Measurements from ENCODE around the gene RALB. TPM values are rescaled to one million over a fixed set of nuclear protein-coding genes. Genes with fewer than 3 reads are reported as not detected.

Gene RALB
- total RNA-seq, 4 donors from 2014 or later: 41.5 to 59.1 (median 54.4) TPM

DNA sequence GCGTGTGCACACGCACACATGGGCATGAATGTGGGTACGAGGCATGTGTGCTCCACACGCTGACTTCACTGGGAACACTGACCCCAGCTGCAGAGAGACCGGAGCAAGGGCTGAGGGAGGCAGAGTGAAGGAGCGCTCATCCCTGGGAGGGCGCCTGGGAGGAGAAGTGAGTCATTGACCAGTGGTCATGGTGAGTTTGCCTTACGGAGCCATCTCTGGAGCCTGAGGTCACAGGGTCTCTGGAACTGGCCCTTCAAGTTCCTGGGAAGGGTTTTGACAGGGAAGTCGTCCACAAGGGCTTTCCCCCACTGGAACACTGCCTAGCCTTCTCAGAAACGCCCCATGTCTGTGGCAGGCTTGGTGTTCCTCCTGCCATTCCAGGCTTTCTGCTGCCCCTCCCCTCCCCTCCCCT is 15.2 kb upstream of the RALB start:
- intact Hi-C loops (cut with DNase I): no loop called here
- H3K4me1 ChIP-seq: peaks cover 22 to 29% (median 25%) of the 10 kb centered on the region in 4 donors
- 81% methylated on average over 10 of the region's 10 CpGs for WGBS
- DNase-seq (ENCODE audit: extremely low spot score): no peak
- H3K4me3 ChIP-seq: no peak overlapping the region
- no peaks in the 10 kb centered on the region for H3K27me3 ChIP-seq
- TF ChIP-seq, protein P1, sequence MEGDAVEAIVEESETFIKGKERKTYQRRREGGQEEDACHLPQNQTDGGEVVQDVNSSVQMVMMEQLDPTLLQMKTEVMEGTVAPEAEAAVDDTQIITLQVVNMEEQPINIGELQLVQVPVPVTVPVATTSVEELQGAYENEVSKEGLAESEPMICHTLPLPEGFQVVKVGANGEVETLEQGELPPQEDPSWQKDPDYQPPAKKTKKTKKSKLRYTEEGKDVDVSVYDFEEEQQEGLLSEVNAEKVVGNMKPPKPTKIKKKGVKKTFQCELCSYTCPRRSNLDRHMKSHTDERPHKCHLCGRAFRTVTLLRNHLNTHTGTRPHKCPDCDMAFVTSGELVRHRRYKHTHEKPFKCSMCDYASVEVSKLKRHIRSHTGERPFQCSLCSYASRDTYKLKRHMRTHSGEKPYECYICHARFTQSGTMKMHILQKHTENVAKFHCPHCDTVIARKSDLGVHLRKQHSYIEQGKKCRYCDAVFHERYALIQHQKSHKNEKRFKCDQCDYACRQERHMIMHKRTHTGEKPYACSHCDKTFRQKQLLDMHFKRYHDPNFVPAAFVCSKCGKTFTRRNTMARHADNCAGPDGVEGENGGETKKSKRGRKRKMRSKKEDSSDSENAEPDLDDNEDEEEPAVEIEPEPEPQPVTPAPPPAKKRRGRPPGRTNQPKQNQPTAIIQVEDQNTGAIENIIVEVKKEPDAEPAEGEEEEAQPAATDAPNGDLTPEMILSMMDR (IDR thresholded peaks at IDR 0.05): no peak
- TF ChIP-seq POLR2A (IDR thresholded peaks at IDR 0.05; ENCODE audit: low read depth) (no peak), POLR2AphosphoS5 (IDR thresholded peaks at IDR 0.05) (no peak), EP300 (IDR thresholded peaks at IDR 0.05) (no peak)
- no peaks in the 10 kb centered on the region for H3K9me3 ChIP-seq
- no peaks in the 10 kb centered on the region for H3K36me3 ChIP-seq
- no peak overlapping the region for H3K27ac ChIP-seq (replicated peaks in 1 of 4)

DNA sequence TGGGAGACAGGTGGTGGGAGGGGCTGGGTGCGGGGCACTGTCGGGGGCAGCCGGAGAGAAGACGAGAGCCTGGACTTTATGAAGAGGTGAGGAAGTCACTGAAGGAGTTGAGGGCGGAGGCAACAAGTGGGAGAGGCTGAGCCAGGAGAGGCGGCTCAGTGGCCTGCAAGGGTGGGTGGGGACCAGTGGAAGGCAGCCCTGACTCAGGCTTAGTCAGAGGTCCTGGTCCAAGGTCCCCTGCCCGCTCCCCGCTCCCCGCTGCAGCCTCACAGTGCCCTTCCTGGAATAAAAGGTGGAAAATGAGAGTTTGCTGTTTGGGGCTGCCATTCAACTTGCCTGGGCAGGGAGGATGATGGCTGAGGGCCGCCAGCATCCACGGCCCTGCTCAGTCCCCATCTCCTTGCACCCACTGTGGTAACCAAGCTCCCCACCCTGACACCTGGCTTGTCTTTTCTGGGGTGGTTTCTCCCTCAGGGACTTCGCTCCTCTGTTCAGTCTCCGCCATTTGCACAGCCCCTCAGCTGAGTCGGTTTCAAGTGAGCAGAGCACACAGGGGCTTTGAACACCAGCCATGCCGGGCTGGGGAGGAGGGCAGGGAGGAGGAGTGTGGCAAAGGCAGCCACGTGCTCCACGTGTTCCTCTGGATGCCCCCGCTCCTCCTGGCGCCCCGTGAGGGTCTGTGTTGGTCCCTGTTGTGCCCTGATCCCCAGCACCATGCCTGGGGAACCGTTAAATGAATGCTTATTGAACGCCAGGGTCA is 13.7 kb upstream of the RALB start:
- Histone ChIP-seq H3K9me3 (no peaks in the 10 kb centered on the region), H3K27ac (replicated peaks in 1 of 4) (peak overlapping the region; percentile 31 to 62 (median 44)), H3K4me1 (peaks cover 15 to 22% (median 21%) of the 10 kb centered on the region in 4 donors), H3K36me3 (no peaks in the 10 kb centered on the region), H3K27me3 (no peaks in the 10 kb centered on the region), H3K4me3 (no peak overlapping the region)
- TF ChIP-seq POLR2AphosphoS5 (IDR thresholded peaks at IDR 0.05) (no peak), POLR2A (IDR thresholded peaks at IDR 0.05; ENCODE audit: low read depth) (no peak), EP300 (IDR thresholded peaks at IDR 0.05) (no peak)
- TF ChIP-seq, protein P1 (IDR thresholded peaks at IDR 0.05): no peak
- intact Hi-C loops (cut with DNase I): no loop called here
- 80% methylated on average over 22 of the region's 22 CpGs for WGBS
- DNase-seq (ENCODE audit: extremely low spot score): no peak

DNA sequence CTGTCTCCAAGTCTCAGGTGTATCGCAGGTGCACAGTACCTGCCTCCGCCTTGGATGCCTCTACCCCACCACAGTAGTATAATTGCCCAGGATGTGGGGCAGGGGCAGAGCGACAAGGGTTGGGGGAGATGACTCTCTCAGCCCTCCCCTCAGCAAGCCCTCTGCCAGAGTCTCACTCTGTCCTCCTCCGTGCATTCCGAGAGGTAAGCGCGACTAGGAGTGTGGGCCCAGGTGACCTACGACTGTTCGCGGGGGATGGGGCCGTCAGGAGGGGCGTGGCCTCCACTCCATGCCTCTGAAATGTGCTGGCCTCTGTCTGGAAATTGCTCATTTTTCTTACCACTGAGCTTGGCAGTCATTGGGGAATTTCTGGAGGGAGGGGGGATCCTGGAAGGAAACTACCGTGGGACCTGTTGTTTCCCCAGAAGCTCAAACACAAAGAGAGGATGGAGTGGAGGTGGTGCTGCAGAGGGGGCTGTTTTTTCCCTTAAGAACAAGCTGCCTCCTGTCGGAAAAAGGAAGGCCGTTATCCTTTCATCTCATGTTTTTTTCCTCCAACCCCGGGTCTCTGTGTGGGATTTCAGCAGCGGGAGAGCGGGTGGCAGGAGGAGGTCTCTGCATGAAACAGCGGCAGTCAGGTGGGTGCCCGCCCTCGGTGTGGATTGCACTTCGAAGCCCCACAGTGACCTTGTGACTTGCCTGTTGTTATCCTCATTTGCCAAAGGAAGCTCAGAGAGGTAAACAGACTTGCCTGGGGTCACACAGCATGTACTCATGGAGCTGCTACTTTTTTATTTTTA is 13.0 kb upstream of the RALB start:
- Histone ChIP-seq H3K9me3 (no peaks in the 10 kb centered on the region), H3K4me1 (peaks cover 15 to 22% (median 21%) of the 10 kb centered on the region in 4 donors), H3K27ac (replicated peaks in 1 of 4) (peak overlapping the region; percentile 31 to 62 (median 44)), H3K4me3 (peak overlapping the region in 1 of 4 donors; percentile 1), H3K27me3 (no peaks in the 10 kb centered on the region), H3K36me3 (no peaks in the 10 kb centered on the region)
- intact Hi-C loops (cut with DNase I): no loop called here
- WGBS: 34% methylated on average over 22 of the region's 22 CpGs
- DNase-seq (ENCODE audit: extremely low spot score): no peak
- TF ChIP-seq, protein P1 (IDR thresholded peaks at IDR 0.05): no peak
- TF ChIP-seq POLR2AphosphoS5 (IDR thresholded peaks at IDR 0.05): peak; percentile 31 to 35

DNA sequence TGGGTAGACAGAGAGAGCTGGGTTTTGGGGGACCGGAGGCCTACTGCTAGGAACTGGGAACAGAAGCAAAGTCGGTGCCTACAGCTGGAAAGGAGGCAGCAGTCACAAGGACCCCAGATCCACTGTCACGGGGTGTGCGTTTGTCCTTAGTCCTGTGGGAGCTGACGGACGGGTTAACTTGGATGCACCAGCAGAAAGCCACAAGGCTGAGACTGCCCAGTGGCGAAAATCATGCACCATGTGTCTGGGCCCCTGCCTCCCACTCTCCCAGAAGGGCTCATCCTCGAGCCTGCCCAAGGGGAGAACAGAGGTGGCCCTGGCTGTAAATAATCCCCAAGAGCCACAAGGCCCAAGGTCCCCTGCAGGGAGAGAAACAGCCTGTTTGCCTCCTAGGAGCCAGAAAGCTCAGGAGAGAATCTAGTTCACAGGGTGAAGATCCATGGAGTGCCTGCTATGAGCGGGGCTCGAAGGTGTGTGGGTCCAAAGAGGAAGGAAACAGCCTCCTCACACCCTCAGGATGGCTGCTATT is 11.7 kb upstream of the RALB start:
- Histone ChIP-seq H3K4me3 (no peak overlapping the region), H3K4me1 (peaks cover 20 to 23% (median 22%) of the 10 kb centered on the region in 4 donors), H3K36me3 (no peaks in the 10 kb centered on the region), H3K27me3 (no peaks in the 10 kb centered on the region), H3K27ac (replicated peaks in 1 of 4) (peak overlapping the region in 1 of 4 donors; percentile 34), H3K9me3 (no peaks in the 10 kb centered on the region)
- no peak for TF ChIP-seq EP300 (IDR thresholded peaks at IDR 0.05)
- no peak for TF ChIP-seq POLR2A (IDR thresholded peaks at IDR 0.05; ENCODE audit: low read depth)
- TF ChIP-seq POLR2AphosphoS5 (IDR thresholded peaks at IDR 0.05): no peak
- TF ChIP-seq, protein P1 (IDR thresholded peaks at IDR 0.05): no peak
- 91% methylated on average over 10 of the region's 10 CpGs for WGBS
- intact Hi-C loops (cut with DNase I): no loop called here
- no peak for DNase-seq (ENCODE audit: extremely low spot score)

Data from esophagus muscularis mucosa (tissue), 4 donors.